ENCODE results near the gene LIMCH1.

LIMCH1 gene

DNA sequence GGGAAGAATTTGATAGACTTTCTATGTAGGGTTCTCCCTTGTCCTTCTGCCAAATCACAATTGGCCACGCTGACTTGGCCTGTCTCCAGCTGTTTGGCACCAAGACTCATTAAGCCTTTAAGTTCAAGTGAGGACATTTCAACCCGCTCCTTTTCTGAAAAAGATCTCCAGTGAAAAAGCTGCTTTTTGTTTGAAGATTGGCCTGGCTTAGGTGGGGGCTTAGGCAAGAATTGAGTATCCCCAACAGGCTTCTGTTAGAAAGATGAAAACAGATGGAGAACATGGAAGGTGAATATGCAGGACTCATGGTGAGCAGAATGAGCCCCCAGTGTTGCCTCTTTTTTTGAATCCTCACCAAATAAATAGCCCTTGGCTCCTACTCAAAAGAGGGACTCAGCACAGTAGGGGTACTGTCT, 28.5 kb upstream of the LIMCH1 start:
- FAIRE-seq: no peak
- DNase-seq (ENCODE audit: insufficient read length, low spot score): no peak

DNA sequence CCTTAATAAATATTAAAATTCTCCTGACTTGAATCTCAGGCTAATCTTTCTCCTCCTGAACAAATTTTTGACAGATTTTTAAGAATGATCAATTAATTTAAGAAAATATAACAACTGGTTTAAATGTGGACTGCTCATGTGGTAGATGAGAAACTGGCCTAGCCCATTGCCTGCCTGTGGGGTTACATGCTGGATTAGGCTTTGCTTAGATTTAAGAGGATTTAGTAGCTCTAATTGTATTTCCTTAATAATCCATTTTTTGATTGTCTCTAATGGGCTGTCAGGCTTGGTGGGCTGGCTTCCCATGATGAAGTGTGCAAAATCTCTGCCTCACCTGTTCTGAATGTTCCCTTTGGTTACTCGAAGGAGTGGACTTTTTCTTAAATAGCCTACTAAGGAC, 27.8 kb upstream of the LIMCH1 start:
- FAIRE-seq (no peak), DNase-seq (ENCODE audit: insufficient read length, low spot score) (no peak)
- TF ChIP-seq TAF1 (IDR thresholded peaks at IDR 0.05; ENCODE audit: low read depth, low read length): no peak
- TF ChIP-seq POU2F2 (IDR thresholded peaks at IDR 0.05; ENCODE audit: low read depth, low read length): no peak
- TF ChIP-seq PAX5 (IDR thresholded peaks at IDR 0.05; ENCODE audit: insufficient read depth, low read length, severe bottlenecking): no peak
- TF ChIP-seq POLR2AphosphoS5 (IDR thresholded peaks at IDR 0.05; ENCODE audit: low read depth, low read length): no peak
- no peak for TF ChIP-seq POLR2A (IDR thresholded peaks at IDR 0.05; ENCODE audit: low read depth, low read length)
- no peak for TF ChIP-seq SPI1 (IDR thresholded peaks at IDR 0.05; ENCODE audit: low read depth, low read length)

More for the DNA sequence above, 28.5 kb upstream of the LIMCH1 start:
- TF ChIP-seq POLR2A (IDR thresholded peaks at IDR 0.05; ENCODE audit: low read depth, low read length): no peak
- TF ChIP-seq SPI1 (IDR thresholded peaks at IDR 0.05; ENCODE audit: low read depth, low read length): no peak
- no peak for TF ChIP-seq POU2F2 (IDR thresholded peaks at IDR 0.05; ENCODE audit: low read depth, low read length)
- no peak for TF ChIP-seq POLR2AphosphoS5 (IDR thresholded peaks at IDR 0.05; ENCODE audit: low read depth, low read length)
- TF ChIP-seq PAX5 (IDR thresholded peaks at IDR 0.05; ENCODE audit: insufficient read depth, low read length, severe bottlenecking): no peak

- TF ChIP-seq SPI1 (IDR thresholded peaks at IDR 0.05; ENCODE audit: low read depth, low read length): no peak
- no peak for TF ChIP-seq PAX5 (IDR thresholded peaks at IDR 0.05; ENCODE audit: insufficient read depth, low read length, severe bottlenecking)
- TF ChIP-seq POLR2AphosphoS5 (IDR thresholded peaks at IDR 0.05; ENCODE audit: low read depth, low read length): no peak
- no peak for TF ChIP-seq TAF1 (IDR thresholded peaks at IDR 0.05; ENCODE audit: low read depth, low read length)
- no peak for TF ChIP-seq POU2F2 (IDR thresholded peaks at IDR 0.05; ENCODE audit: low read depth, low read length)
- DNase-seq (ENCODE audit: insufficient read length, low spot score) (no peak), FAIRE-seq (no peak)
These were observed 25.8 kb upstream of the LIMCH1 start for GRCh38 chr4:41512136-41512535.

- FAIRE-seq: no peak
- no peak for DNase-seq (ENCODE audit: insufficient read length, low spot score)
- no peak for TF ChIP-seq POLR2A (IDR thresholded peaks at IDR 0.05; ENCODE audit: low read depth, low read length)
These were observed 25.4 kb upstream of the LIMCH1 start for GRCh38 chr4:41512596-41512995.

DNA sequence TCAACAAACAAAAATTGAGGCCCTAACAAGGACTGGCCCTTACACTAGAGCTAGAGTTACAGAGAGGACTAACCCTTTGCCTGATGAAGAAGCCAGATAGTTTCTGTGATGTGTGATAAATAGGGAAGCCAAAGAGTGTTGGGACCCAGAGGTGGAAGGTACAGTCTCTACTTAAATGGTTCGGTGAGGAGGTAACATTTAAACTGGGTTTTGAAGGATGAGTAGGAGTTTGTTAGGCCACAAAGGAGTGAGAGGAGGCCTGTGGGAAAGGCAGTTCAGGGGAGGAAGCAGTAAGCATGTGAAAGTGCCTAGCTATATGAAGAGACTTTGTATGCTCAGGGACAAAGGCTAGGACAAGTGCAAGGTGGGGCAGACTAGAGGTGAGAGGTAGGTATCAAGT, 23.8 kb upstream of the LIMCH1 start:
- no peak for TF ChIP-seq POLR2AphosphoS5 (IDR thresholded peaks at IDR 0.05; ENCODE audit: low read depth, low read length)
- no peak for TF ChIP-seq POLR2A (IDR thresholded peaks at IDR 0.05; ENCODE audit: low read depth, low read length)
- no peak for TF ChIP-seq PAX5 (IDR thresholded peaks at IDR 0.05; ENCODE audit: insufficient read depth, low read length, severe bottlenecking)
- no peak for TF ChIP-seq SPI1 (IDR thresholded peaks at IDR 0.05; ENCODE audit: low read depth, low read length)
- TF ChIP-seq TAF1 (IDR thresholded peaks at IDR 0.05; ENCODE audit: low read depth, low read length): no peak
- TF ChIP-seq POU2F2 (IDR thresholded peaks at IDR 0.05; ENCODE audit: low read depth, low read length): no peak
- FAIRE-seq (no peak), DNase-seq (ENCODE audit: insufficient read length, low spot score) (no peak)

GRCh38 chr4:41514766-41515481, 23.0 kb upstream of the LIMCH1 start:
- DNase-seq (ENCODE audit: insufficient read length, low spot score): no peak
- TF ChIP-seq POU2F2 (IDR thresholded peaks at IDR 0.05; ENCODE audit: low read depth, low read length) (no peak), SPI1 (IDR thresholded peaks at IDR 0.05; ENCODE audit: low read depth, low read length) (no peak)
- no peak for FAIRE-seq

GRCh38 chr4:41517121-41517520, 20.8 kb upstream of the LIMCH1 start:
- FAIRE-seq: no peak
- no peak for DNase-seq (ENCODE audit: insufficient read length, low spot score)
- TF ChIP-seq TAF1 (IDR thresholded peaks at IDR 0.05; ENCODE audit: low read depth, low read length) (no peak), PAX5 (IDR thresholded peaks at IDR 0.05; ENCODE audit: insufficient read depth, low read length, severe bottlenecking) (no peak), POU2F2 (IDR thresholded peaks at IDR 0.05; ENCODE audit: low read depth, low read length) (no peak)

GRCh38 chr4:41517747-41518146, 20.2 kb upstream of the LIMCH1 start:
- no peak for FAIRE-seq
- TF ChIP-seq TAF1 (IDR thresholded peaks at IDR 0.05; ENCODE audit: low read depth, low read length): no peak
- no peak for TF ChIP-seq POU2F2 (IDR thresholded peaks at IDR 0.05; ENCODE audit: low read depth, low read length)
- TF ChIP-seq PAX5 (IDR thresholded peaks at IDR 0.05; ENCODE audit: insufficient read depth, low read length, severe bottlenecking): no peak
- no peak for TF ChIP-seq POLR2AphosphoS5 (IDR thresholded peaks at IDR 0.05; ENCODE audit: low read depth, low read length)
- TF ChIP-seq POLR2A (IDR thresholded peaks at IDR 0.05; ENCODE audit: low read depth, low read length): no peak
- no peak for TF ChIP-seq SPI1 (IDR thresholded peaks at IDR 0.05; ENCODE audit: low read depth, low read length)
- DNase-seq (ENCODE audit: insufficient read length, low spot score): no peak

- TF ChIP-seq POLR2A (IDR thresholded peaks at IDR 0.05; ENCODE audit: low read depth, low read length) (no peak), POLR2AphosphoS5 (IDR thresholded peaks at IDR 0.05; ENCODE audit: low read depth, low read length) (no peak), TAF1 (IDR thresholded peaks at IDR 0.05; ENCODE audit: low read depth, low read length) (no peak), SPI1 (IDR thresholded peaks at IDR 0.05; ENCODE audit: low read depth, low read length) (no peak), PAX5 (IDR thresholded peaks at IDR 0.05; ENCODE audit: insufficient read depth, low read length, severe bottlenecking) (no peak), POU2F2 (IDR thresholded peaks at IDR 0.05; ENCODE audit: low read depth, low read length) (no peak)
- FAIRE-seq: no peak
- no peak for DNase-seq (ENCODE audit: insufficient read length, low spot score)
These were observed 13.5 kb upstream of the LIMCH1 start for GRCh38 chr4:41524425-41524824.

DNA sequence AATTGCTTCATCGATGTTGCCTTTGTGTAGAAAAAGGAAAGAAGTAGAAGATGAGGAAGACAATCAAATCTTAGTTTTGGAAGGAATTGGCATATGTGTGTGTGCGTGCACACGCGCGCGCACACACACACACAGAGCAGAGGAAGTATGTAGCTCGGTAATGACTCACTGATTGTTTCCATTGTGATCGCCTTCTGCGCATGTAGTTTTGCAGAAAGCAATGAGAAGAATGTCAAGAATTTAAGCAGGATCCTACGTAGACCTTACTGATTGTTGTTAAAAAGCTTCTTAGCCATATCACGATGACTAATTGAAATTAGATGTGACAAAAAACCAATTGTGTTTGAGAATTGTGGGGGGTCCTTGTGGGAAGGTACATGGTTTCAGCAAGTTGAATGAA, 12.8 kb upstream of the LIMCH1 start:
- DNase-seq (ENCODE audit: insufficient read length, low spot score) (no peak), FAIRE-seq (no peak)
- TF ChIP-seq POLR2AphosphoS5 (IDR thresholded peaks at IDR 0.05; ENCODE audit: low read depth, low read length): no peak
- TF ChIP-seq POLR2A (IDR thresholded peaks at IDR 0.05; ENCODE audit: low read depth, low read length): no peak
- no peak for TF ChIP-seq SPI1 (IDR thresholded peaks at IDR 0.05; ENCODE audit: low read depth, low read length)
- no peak for TF ChIP-seq POU2F2 (IDR thresholded peaks at IDR 0.05; ENCODE audit: low read depth, low read length)
- TF ChIP-seq PAX5 (IDR thresholded peaks at IDR 0.05; ENCODE audit: insufficient read depth, low read length, severe bottlenecking): no peak
- no peak for TF ChIP-seq TAF1 (IDR thresholded peaks at IDR 0.05; ENCODE audit: low read depth, low read length)

Data from GM12891 (cell line).